Testis (tissue), 3 donors: ENCODE data around the gene SLC6A19. TPM values are rescaled to one million over a fixed set of nuclear protein-coding genes. Genes with fewer than 3 reads are reported as not detected.

Experiments
- DNase-seq: peaks from one replicate; pipeline ENCODE4 v3.0.0-alpha.2; 2019
- H3K27ac ChIP-seq, 2 donors: fragments of 200-600 bp; sonication (generic); one replicate each; pipeline ENCODE4 v1.5.1; 2019
- H3K27me3 ChIP-seq: fragments of 200-600 bp; sonication (generic); one replicate; pipeline ENCODE4 v1.5.1; 2019
- H3K36me3 ChIP-seq: fragments of 200-600 bp; sonication (generic); one replicate; pipeline ENCODE4 v1.5.1; 2017; ENCODE audit warnings: low read depth; ENCODE audit errors: missing control alignments
- H3K4me1 ChIP-seq: fragments of 200-600 bp; sonication (generic); one replicate; pipeline ENCODE4 v1.5.1; 2019
- H3K4me3 ChIP-seq, 2 donors: fragments of 200-600 bp; sonication (generic); one replicate each; pipeline ENCODE4 v1.5.1; 2017 to 2019
- H3K9me3 ChIP-seq: fragments of 200-600 bp; sonication (generic); one replicate; pipeline ENCODE4 v1.5.1; 2017
- CTCF ChIP-seq, 3 experiments: fragments of 450-650 bp in 2 of 3; fragments of 200-600 bp in 1 of 3; sonication (generic) in 1 of 3; IDR thresholded peaks; one replicate each; pipeline ENCODE4 v1.5.1; 2016 to 2019; ENCODE audit warnings: antibody characterized with exemption in 3 of 3, mild to moderate bottlenecking in 2 of 3, moderate library complexity in 1 of 3
- POLR2A ChIP-seq: fragments of 450-650 bp; IDR thresholded peaks from one replicate; pipeline ENCODE4 v1.6.1; 2017; ENCODE audit warnings: antibody characterized with exemption, mild to moderate bottlenecking, moderate library complexity
- WGBS, 2 donors: methylation state at CpG; one replicate each; pipeline ENCODE4 v1.1.5; 2018; 5-methylcytosine and 5-hydroxymethylcytosine counted together
- intact Hi-C: fragments of 100-400 bp; cut with DNase I; formaldehyde crosslinking; loops from one replicate; pipeline ENCODE4 v1.15.1; 2023; ENCODE audit warnings: low total_unique reads
- polyA plus RNA-seq: library from polyadenylated mRNA; stranded (reverse); fragments of 350-450 nt; fragmentation: Illumina TruSeq; extraction: RNeasy Lipid Tissue Mini Kit (QIAGEN cat#74804); gene quantifications from one replicate; pipeline ENCODE4 v1.2.3, GENCODE V29; 2014; ENCODE audit warnings: low read depth, low replicate concordance; ENCODE audit not compliant: insufficient read depth
- total RNA-seq, 2 donors: library from RNA; depleted of rRNA; stranded (reverse); fragments of >200 nt; gene quantifications; one replicate each; pipeline ENCODE4 v1.2.3, GENCODE V29; 2016

Gene SLC6A19
- total and polyA plus RNA-seq, 3 donors from 2014 or later: 0.16 to 0.68 (median 0.28) TPM

GRCh38 chr5:1214163-1214935, 13.0 kb downstream of the SLC6A19 start:
- no peaks in the 10 kb centered on the region for H3K36me3 ChIP-seq
- H3K4me1 ChIP-seq: no peaks in the 10 kb centered on the region
- no peak for DNase-seq
- no peak overlapping the region for H3K27ac ChIP-seq
- no peak overlapping the region for H3K4me3 ChIP-seq
- WGBS, 2 donors: 75 to 85% methylated on average over 12 to 22 of the region's 22 CpGs
- no peaks in the 10 kb centered on the region for H3K27me3 ChIP-seq
- TF ChIP-seq CTCF (IDR thresholded peaks at IDR 0.05): no peak
- TF ChIP-seq POLR2A: no peak
- intact Hi-C loops: no loop called here
- H3K9me3 ChIP-seq: no peaks in the 10 kb centered on the region

GRCh38 chr5:1214936-1215220, 13.5 kb downstream of the SLC6A19 start:
- TF ChIP-seq CTCF (IDR thresholded peaks at IDR 0.05): no peak
- no peak for TF ChIP-seq POLR2A
- Histone ChIP-seq H3K9me3 (no peaks in the 10 kb centered on the region), H3K4me1 (no peaks in the 10 kb centered on the region), H3K4me3 (no peak overlapping the region), H3K27ac (no peak overlapping the region), H3K27me3 (no peaks in the 10 kb centered on the region), H3K36me3 (no peaks in the 10 kb centered on the region)
- no peak for DNase-seq
- intact Hi-C loops: no loop called here
- WGBS, 2 donors: 74 to 81% methylated on average over 2 of the region's 2 CpGs

GRCh38 chr5:1215320-1216096, 14.1 kb downstream of the SLC6A19 start:
- intact Hi-C loops: no loop called here
- H3K4me1 ChIP-seq: no peaks in the 10 kb centered on the region
- no peak overlapping the region for H3K4me3 ChIP-seq
- no peak for DNase-seq
- H3K27me3 ChIP-seq: no peaks in the 10 kb centered on the region
- H3K36me3 ChIP-seq: no peaks in the 10 kb centered on the region
- no peak overlapping the region for H3K27ac ChIP-seq
- TF ChIP-seq CTCF (IDR thresholded peaks at IDR 0.05): no peak
- no peak for TF ChIP-seq POLR2A
- 93 to 96% methylated on average over 19 to 23 of the region's 23 CpGs for WGBS, 2 donors
- H3K9me3 ChIP-seq: no peaks in the 10 kb centered on the region

GRCh38 chr5:1216211-1216917, 15.0 kb downstream of the SLC6A19 start:
- Histone ChIP-seq H3K36me3 (no peaks in the 10 kb centered on the region), H3K9me3 (no peaks in the 10 kb centered on the region), H3K4me3 (no peak overlapping the region), H3K4me1 (no peaks in the 10 kb centered on the region), H3K27me3 (no peaks in the 10 kb centered on the region), H3K27ac (no peak overlapping the region)
- intact Hi-C loops: no loop called here
- 95 to 97% methylated on average over 34 to 38 of the region's 38 CpGs for WGBS, 2 donors
- no peak for TF ChIP-seq POLR2A
- no peak for TF ChIP-seq CTCF (IDR thresholded peaks at IDR 0.05)
- no peak for DNase-seq
